Thoracic aorta endothelial cell (primary cell): Measurements from ENCODE around the gene GUCA2B. TPM values are rescaled to one million over a fixed set of nuclear protein-coding genes. Genes with fewer than 3 reads are reported as not detected.

Source experiments
- total RNA-seq: library from RNA; depleted of rRNA; stranded (reverse); fragments of >200 nt; gene quantifications from 2 replicates; pipeline ENCODE4 v1.2.3, GENCODE V29; 2012

GUCA2B gene
- not detected in 2 replicates for total RNA-seq

GRCh38 chr1:42152907-42153600 lies at the start of gene GUCA2B:
Gene GUCA2B (plus strand): TSS chr1:42153410. CDS start chr1:42153451, 41 bp downstream.

GRCh38 chr1:42164551-42165420 lies 11.6 kb downstream of the GUCA2B start, which contains the start of gene GUCA2A:
Gene GUCA2A (minus strand): TSS chr1:42164745. CDS start chr1:42164712, 33 bp downstream.

Other genes with a start within 250 kb of the GUCA2B start
- gene HIVEP3, start 234.5 kb upstream of the GUCA2B start, total RNA-seq: 2.7 and 2.9 TPM in 2 replicates
- gene GUCA2A, start 11.3 kb downstream of the GUCA2B start, total RNA-seq: not detected in 2 replicates
- 41.2 and 57.2 TPM in 2 replicates for gene FOXJ3, start 181.8 kb downstream of the GUCA2B start, total RNA-seq
- under 0.01 and 0.14 TPM in 2 replicates for gene RIMKLA, start 227.4 kb downstream of the GUCA2B start, total RNA-seq